GM21825 (cell line): ENCODE measurements around the gene UCK1.

Source experiments
- ATAC-seq: cut with Tn5 transposase; IDR thresholded peaks from one replicate; pipeline ENCODE4 v1.9.1; 2021; ENCODE audit warnings: mild to moderate bottlenecking, moderate library complexity; ENCODE audit not compliant: unreplicated experiment

The UCK1 gene

GRCh38 chr9:131530920-131531832 is at the start of gene UCK1:
Gene UCK1 (minus strand): TSS chr9:131531263. CDS start chr9:131531174, 89 bp downstream.
- peak; percentile 82 for ATAC-seq

GRCh38 chr9:131580358-131580757 is 49.3 kb upstream of the UCK1 start:
- no peak for ATAC-seq

- no peak for ATAC-seq
Measured at GRCh38 chr9:131579789-131580211, 48.7 kb upstream of the UCK1 start.

GRCh38 chr9:131578731-131579504 is 47.9 kb upstream of the UCK1 start:
- ATAC-seq, result peak; percentile 56

GRCh38 chr9:131578021-131578420 is 47.0 kb upstream of the UCK1 start:
- no peak for ATAC-seq

GRCh38 chr9:131577005-131578000 is 46.2 kb upstream of the UCK1 start:
- no peak for ATAC-seq

GRCh38 chr9:131575946-131576853 is 45.1 kb upstream of the UCK1 start:
- ATAC-seq, result no peak

- ATAC-seq, result no peak
Measured at GRCh38 chr9:131574730-131575640, 43.9 kb upstream of the UCK1 start.

- ATAC-seq, result no peak
Measured at GRCh38 chr9:131567910-131568309, 36.8 kb upstream of the UCK1 start.

- no peak for ATAC-seq
Measured at GRCh38 chr9:131566158-131566557, 35.1 kb upstream of the UCK1 start.

- no peak for ATAC-seq
Measured at GRCh38 chr9:131565369-131565768, 34.3 kb upstream of the UCK1 start.

- ATAC-seq, result no peak
Measured at GRCh38 chr9:131562032-131562959, 31.2 kb upstream of the UCK1 start.

GRCh38 chr9:131559421-131560000 is 28.4 kb upstream of the UCK1 start:
- no peak for ATAC-seq

- ATAC-seq, result no peak
Measured at GRCh38 chr9:131557855-131558548, 26.9 kb upstream of the UCK1 start.

GRCh38 chr9:131555841-131556673 is 25.0 kb upstream of the UCK1 start:
- ATAC-seq, result no peak
